Nucleus accumbens (tissue), 56 donors: ENCODE data around the gene DOCK3.
"Not testable (repeated sequence)": the region's sequence is repeated elsewhere in the genome, so short reads cannot be mapped to it uniquely, and the experiment has no call there.

Source experiments
- DNase-seq, 56 donors: peaks; one replicate each; lab custom pipeline; 2025; lab: John Stamatoyannopoulos, UW

DOCK3 gene

DNA sequence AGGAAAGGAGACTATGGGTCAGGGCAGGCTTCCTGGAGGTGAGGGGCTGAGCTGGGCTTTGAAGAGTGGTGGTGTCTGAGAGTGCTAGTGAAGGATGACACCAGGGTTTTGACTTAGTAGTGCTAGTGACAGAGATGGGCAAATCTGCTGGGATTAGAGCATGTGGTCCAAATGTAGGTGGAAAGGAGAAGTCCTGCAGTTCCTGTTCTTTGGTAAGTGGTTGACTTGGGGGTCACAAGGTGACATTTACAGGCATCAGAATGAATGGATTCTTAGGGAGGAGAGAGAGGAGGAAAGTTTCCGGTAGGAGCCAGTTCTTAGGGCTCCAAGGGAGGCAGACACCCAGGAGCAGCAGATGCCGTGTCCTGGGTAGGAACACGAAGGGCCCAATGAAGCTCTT is 796 bp upstream of the DOCK3 start:
- DNase-seq, result no peak

GRCh38 chr3:50675179-50676030 is 678 bp downstream of the DOCK3 start:
- peak in 52 of 56 donors; percentile 18 to 88 (median 66) for DNase-seq

GRCh38 chr3:50676031-50676705 is 1.4 kb downstream of the DOCK3 start:
- no peak for DNase-seq

DNA sequence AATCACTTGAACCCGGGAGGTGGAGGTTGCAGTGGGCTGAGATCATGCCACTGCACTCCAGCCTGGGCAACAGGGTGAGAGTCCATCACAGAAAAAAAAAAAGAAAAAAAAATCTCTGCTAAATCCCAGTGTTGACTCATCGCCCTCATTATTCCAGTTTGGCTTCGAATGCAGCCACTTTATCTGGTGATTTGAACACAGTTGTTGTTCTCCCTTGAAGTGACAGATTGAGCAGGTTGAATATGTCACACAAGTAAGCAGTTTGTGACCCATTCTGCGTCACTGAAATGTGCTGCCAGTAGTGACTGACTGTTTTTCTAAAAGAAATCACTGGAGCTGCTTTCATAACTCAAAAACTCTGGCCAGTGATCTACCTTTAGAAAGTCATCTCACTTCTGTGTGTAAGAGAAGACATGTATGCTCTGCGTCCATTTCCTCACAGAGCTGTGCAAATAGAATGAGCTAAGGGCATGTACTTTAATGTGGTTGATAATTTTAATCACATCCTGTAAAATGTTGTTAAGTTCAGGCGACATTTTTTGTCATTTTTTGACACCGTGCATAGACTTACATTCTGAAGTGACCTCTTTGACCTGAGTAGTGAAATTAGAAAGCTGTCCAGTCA is 12.5 kb downstream of the DOCK3 start:
- DNase-seq, result peak in 5 of 56 donors; percentile 10 to 55 (median 21)

DNA sequence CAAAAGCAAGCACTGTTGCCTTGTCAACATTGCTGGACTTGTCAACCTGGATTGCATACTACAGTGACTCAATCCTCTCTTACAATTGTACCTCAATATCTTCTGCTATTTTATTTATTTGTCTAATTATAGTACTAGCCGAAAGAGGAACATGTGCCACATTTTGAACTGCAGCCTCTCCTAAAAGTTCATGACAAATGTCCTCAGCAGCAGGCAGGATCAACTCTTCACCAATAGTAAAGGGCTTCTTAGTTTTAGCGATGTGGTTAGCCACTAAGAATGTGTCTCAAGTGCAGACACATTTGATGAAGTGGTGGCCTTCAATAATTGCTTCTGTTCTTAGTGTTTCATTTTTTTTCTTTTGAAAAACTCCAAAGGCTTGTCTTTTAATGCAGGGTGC is 13.2 kb downstream of the DOCK3 start:
- DNase-seq, result no peak

DNA sequence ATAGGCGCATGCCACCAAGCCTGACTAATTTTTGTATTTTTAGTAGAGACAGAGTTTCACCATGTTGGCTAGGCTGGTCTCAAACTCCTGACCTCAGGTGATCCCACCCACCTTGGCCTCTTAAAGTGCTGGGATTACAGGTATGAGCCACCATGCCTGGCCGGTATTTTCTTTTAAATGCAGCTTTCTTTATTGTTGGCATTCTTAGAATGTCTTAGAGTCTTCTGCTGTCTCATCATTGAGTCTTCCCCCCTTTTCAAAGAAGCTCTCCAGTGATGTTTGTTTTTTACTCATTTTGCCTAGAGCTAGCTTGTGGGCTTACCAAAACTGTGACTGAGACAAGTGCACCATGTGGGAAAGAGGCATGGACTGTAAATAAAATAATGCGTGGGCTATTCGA is 13.9 kb downstream of the DOCK3 start:
- DNase-seq, result not testable (repeated sequence)

DNA sequence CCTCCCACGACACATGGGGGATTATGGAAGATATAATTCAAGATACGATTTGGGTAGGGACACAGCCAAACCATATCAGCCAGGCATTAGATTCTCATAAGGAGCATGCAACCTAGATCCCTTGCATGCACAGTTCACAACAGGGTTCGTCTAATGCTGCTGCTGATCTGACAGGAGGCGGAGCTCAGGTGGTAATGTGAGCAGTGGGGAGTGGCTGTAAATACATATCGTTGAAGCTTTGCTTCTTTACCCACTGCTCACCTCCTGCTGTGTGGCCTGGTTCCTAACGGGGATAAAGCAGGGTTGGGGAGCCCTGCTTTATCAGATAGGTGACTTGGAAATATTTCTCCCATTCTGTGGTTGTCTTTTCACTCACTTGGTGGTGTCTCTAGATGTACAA is 14.8 kb downstream of the DOCK3 start:
- no peak for DNase-seq

- DNase-seq, result no peak
Observed at GRCh38 chr3:50695031-50695430, 20.3 kb downstream of the DOCK3 start.

GRCh38 chr3:50696276-50696675 is 21.5 kb downstream of the DOCK3 start:
- DNase-seq, result no peak

GRCh38 chr3:50698269-50698668 is 23.5 kb downstream of the DOCK3 start:
- no peak for DNase-seq

DNA sequence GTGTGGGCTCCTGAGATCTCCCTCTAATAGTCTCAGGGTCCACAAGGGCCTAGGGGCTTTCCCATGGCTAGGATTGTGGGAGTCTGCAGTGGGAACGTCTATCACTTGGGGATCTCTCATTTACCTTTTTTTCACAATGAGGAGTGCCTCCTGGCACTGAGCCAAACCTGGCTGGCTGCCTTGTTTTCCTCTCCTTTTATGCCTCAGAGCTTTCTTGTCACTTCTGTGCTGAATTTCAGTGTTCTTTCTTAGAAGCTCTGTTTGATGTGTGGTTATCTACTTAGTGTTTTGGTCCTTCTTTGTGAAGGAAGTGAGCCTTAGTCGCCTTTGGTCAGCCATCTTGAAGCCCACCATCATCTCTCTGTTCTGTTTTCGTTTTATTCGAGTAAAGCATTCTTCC is 33.9 kb downstream of the DOCK3 start:
- DNase-seq, result peak in 13 of 56 donors; percentile 1 to 58 (median 13)

DNA sequence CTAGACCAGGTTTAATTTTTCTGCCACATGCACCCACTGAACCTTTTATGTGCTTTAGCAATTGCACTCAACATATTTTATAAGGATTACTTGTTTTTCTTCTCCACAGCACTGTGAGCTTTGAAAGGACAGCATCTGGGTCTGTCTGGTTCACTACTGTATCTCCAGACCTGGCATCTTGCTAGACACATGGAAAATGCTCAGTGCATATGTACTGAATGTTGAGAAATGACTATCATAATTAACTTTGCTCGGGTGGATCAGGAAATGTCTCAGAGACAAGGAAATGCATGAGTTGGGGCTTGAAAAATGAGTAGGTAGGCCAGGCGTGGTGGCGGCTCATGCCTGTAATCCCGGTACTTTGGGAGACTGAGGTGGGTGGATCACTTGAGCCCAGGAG is 40.2 kb downstream of the DOCK3 start:
- no peak for DNase-seq

GRCh38 chr3:50724831-50725230 is 50.1 kb downstream of the DOCK3 start:
- no peak for DNase-seq

DNA sequence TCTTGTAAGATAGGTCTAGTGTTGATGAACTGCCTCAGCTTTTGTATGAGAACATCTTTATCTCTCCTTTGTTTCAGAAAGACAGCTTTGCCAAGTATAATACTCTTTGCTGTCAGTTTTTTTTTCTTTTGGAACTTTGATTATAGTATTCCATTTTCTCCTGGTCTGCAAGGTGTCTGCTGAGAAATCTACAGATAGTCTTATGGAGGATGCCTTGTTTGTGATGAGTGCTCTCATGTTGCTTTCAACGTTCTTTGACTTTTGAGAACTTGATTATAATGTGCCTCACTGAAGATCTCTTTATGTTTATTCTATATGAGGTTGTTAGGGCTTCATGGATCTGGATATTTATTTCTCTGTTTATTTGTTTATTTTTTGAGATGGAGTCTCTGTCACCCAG is 60.3 kb downstream of the DOCK3 start:
- DNase-seq, result no peak

- DNase-seq, result no peak
Observed at GRCh38 chr3:50737193-50737905, 62.6 kb downstream of the DOCK3 start.

GRCh38 chr3:50737906-50738598 is 63.3 kb downstream of the DOCK3 start:
- DNase-seq, result peak in 11 of 56 donors; percentile 0 to 38 (median 5)

GRCh38 chr3:50743643-50744042 is 68.9 kb downstream of the DOCK3 start:
- DNase-seq, result no peak

DNA sequence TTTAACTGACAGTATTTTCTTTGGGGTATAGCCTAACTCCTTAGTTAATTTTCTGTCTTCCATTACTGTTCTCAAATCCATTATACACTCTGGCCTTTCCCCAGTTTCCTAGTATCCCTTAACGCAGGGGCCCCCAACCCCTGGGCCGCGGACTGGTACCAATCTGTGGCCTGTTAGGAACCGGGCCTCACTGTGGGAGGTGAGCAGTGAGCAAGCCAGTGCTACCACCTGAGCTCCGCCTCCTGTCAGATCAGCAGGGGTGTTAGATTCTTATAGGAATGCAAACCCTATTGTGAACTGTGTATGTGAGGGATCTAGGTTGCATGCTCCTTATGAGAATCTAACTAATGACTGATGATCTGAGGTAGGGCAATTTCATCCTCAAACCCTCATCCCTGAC is 75.1 kb downstream of the DOCK3 start:
- DNase-seq, result no peak

DNA sequence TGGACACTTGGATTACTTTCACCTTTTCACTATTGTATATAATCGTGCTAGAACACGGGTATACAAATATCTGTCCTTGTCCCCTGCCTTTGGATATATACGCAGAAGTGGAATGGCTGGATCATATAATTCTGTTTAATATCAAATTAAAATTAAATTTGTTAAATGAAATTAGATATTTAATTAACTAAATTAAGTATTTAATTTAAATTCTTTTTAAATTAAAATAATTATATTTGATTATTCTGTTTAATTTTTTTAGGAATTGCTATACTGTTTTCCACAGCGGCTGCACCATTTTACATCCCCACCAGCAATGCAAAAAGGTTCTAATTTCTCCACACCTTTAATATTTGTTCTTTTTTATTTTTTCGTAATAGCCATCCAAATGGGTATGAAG is 84.3 kb downstream of the DOCK3 start:
- DNase-seq, result no peak

GRCh38 chr3:50777680-50778079 is 103.0 kb downstream of the DOCK3 start:
- DNase-seq, result no peak
